Measurements from ENCODE around the gene AMHR2.

Gene AMHR2

DNA sequence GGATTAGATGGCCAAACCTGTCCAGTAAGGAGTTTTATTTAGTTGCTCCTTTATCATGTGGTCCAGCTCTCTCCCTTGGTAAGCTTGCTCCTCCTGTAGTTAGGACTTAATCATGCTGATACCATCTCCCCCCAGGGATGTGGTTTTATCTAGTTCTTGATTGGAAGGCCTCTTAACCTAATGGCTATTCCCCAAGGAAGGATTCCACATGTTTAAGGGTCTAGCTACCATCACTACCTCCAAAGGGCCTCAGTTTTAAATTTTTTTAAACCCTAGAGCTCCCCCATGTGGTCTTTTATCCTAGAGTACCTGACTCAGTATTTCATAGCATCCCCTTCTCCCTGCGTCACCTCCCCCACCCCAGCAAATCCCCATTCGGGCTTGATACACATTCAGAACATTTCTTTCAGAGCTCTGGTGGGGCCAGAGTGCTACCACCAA lies 53.1 kb downstream of the AMHR2 start:
- H3K9me3 Mint-ChIP-seq = no peaks in the 10 kb centered on the region
- peaks cover 42% of the 10 kb centered on the region for H3K4me1 Mint-ChIP-seq
- peak overlapping the region; percentile 96 for H3K27ac Mint-ChIP-seq
- peaks cover 100% of the 10 kb centered on the region for H3K36me3 Mint-ChIP-seq
- ATAC-seq (no peak), DNase-seq (ENCODE audit: low spot score in 2 of 2) (no peak)
- H3K4me3 Mint-ChIP-seq = no peak overlapping the region

DNA sequence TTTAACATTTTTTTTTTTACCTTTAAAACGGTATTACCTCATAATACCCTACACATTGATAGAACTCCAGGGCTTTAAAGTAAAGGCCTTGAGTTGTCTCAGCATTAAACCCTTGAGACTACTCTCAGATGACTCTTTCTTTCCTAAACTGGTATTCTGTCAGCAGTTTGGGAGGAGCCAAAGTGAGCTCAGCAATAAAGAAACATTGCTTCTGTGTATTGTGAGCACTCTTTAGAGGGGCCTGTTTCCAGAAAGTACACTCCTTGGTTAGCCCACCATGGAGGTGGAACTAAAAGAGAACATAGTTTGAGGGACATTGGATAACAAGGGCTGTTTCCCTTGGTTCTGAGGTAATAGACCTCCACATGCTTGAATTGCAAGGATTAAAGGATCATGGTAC lies 55.2 kb downstream of the AMHR2 start:
- ATAC-seq (peak; percentile 40), DNase-seq (ENCODE audit: low spot score in 2 of 2) (no peak)
- Mint-ChIP-seq H3K9me3 (no peaks in the 10 kb centered on the region), H3K4me3 (no peak overlapping the region), H3K4me1 (peaks cover 30% of the 10 kb centered on the region), H3K27ac (peak overlapping the region; percentile 96), H3K36me3 (peaks cover 100% of the 10 kb centered on the region)

DNA sequence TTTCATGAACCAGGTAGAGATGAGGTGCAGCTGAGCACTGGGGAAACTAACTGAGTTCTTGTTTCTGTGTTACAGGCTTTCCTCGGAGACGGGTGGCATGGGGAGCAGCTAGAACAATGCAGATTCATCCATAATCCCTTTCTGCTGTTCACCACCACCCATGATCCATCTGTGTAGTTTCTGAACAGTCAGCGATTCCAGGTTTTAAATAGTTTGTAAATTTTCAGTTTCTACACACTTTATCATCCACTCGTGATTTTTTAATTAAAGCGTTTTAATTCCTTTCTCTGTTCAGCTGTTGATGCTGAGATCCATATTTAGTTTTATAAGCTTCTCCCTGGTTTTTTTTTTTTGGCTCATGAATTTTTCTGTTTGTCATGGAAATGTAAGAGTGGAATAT lies 55.7 kb downstream of the AMHR2 start:
- H3K27ac Mint-ChIP-seq = peak overlapping the region; percentile 96
- peaks cover 25% of the 10 kb centered on the region for H3K4me1 Mint-ChIP-seq
- DNase-seq (ENCODE audit: low spot score in 2 of 2) (no peak), ATAC-seq (no peak)
- H3K9me3 Mint-ChIP-seq = no peaks in the 10 kb centered on the region
- no peak overlapping the region for H3K4me3 Mint-ChIP-seq
- peaks cover 100% of the 10 kb centered on the region for H3K36me3 Mint-ChIP-seq

- H3K36me3 Mint-ChIP-seq = peaks cover 100% of the 10 kb centered on the region
These were observed 57.1 kb downstream of the AMHR2 start for GRCh38 chr12:53480491-53481442.

More at GRCh38 chr12:53480491-53481442, 57.1 kb downstream of the AMHR2 start:
- Mint-ChIP-seq H3K4me3 (no peak overlapping the region), H3K4me1 (peaks cover 19% of the 10 kb centered on the region), H3K9me3 (no peaks in the 10 kb centered on the region), H3K27ac (peak overlapping the region; percentile 78)
- ATAC-seq = no peak
- no peak for DNase-seq (ENCODE audit: low spot score in 2 of 2)
